GM18870 (cell line): ENCODE data around the gene B3GALT6.

Source experiments
- ATAC-seq: cut with Tn5 transposase; IDR thresholded peaks from one replicate; pipeline ENCODE4 v1.9.1; 2021; ENCODE audit warnings: moderate library complexity; ENCODE audit not compliant: unreplicated experiment

The B3GALT6 gene

DNA sequence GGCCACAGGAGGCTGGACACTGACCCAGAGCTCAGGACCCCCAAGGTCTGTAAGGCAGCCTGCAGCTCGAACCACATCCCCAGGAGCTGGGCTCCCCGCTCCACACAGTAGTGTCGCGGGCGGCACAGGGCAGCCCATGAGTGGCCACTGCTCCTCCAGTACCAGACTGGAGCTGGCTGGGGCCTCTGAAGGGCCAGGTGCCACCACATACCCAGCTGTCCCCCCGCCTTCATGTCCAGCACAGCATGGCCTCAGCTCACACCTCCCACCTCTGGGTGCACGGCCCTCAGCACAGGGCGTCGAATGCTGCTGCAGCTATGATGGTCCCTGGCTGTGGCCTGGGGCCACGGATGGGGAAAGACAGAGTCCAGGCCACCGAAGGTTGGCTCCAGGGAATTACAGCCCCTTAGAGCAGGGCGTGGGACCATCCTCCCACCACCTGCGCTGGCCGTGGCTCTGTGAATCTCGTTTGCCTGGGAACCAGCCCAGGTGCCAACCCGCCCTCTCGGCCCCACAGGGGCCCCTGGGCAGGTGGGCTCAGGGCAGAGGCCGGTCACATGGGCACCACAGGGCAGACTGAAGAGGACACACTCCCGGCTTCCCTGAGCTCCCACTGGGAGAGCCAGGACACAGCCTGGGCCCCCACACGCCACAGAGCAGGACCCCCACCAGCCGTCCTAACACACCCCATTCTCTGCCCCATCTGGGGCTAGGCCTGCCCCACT, 16.0 kb upstream of the B3GALT6 start:
- ATAC-seq, result no peak

DNA sequence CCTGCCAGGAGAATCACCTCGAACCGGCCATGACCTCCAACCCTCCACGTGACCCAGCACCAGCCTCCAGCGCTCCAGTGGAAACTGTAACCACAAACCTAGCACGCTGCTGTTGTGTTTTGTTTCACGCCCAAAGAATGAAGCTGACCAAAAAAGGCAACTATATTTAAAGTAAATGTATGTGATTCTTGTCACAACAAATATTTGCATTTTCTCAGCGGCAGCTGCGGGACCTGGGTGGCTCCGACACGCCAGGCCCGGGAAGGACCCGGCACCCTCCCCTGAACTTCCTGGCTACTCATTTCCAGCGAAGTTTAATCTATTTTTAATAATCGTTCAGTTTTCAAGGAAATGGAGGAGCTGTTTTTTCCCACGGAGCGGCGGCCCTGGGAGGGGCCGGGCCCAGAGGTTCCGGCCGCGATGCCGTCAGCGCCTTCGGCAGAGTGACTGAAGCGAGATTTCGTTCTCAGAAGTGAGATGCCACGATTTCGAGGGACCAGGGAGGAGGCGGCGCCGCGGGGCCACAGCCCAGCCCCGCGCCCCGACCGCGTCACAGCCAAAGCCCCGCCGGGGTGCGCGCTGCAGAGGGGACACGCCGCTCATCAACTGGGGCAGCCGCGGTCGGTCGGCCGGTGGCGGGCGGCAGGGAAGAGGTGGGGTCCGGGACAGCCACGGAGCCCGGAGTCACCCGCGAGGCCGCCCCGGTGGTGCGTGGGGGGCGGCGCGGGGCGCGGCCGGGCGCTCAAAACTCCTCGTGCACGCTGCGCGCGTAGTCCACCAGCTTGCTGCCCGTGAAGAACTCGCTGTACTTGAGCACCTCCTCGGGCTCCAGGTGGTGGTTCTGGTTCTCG, 15.0 kb upstream of the B3GALT6 start:
- no peak for ATAC-seq

DNA sequence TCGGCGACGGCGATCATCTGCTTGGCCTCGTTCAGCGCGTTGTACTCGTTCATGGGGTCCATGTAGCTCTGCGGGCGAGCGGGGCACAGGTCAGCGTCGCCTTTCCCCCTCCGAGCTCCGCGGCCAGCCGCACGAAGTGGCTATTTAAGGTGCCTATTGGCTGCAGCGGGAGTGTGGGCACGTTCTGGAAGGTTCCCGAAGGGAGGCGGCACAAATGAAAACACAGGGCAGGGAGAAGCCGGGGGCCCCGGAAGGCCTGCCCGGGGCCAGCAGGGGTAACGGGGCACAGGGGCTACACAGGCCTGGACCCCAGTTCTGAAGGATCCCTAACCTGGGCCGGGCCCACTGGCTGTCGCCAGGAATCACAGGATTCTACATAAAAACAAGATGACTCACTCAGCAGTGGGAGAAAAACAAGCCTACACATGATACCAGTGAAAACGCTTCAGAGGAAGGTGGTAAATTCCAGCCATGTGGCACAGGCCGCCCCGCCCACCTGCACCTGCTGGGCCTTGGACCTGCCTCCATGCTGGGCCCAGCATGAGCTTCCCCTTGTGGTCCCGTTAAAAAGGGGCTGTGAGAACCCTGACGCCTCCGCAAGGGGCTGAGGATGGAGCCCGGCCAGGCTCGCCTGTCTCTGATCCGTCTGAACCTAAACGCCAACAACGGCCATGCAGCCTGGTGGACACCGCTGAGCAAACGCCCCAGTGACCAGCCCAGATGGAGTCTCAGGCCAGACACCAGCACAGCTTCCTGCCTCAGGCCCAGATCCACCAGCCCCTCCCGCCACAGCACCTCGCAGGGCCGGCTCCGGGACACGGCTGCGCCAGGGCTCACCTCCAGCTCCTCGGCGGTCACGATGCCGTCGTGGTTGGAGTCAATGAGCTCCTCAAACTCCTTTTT, 14.2 kb upstream of the B3GALT6 start:
- no peak for ATAC-seq

DNA sequence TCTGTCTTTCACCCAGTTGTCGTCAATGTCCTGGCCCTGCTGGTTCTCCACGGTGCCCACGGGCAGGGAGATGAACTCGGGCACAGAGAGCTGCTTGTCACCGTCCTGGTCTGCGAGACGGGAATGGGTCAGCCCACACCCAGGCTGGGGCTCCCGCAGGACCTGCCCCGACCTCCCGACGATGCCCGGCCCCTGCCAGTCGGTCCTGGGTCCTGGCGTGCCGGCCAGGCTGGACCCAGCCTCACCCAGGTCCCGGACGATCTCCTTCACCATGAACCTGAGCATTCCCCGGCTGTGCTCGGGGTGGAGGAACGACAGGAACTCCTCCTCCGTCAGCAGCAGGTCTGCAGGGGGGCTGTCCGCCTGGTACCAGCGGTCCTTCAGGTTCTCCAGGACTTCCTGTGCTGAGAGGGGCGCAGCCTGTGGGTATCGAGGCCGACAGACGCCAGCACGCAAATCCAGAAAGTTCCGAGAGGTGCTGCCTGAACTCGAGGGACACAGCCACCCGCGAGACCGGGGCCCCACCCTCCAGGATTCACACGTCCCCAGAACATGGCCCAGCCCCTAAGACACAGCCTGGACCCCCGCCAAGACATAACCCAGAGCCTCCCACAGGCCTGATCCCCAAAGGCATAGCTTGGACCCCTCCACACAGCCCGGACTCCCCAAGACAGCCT, 13.4 kb upstream of the B3GALT6 start:
- ATAC-seq, result no peak

DNA sequence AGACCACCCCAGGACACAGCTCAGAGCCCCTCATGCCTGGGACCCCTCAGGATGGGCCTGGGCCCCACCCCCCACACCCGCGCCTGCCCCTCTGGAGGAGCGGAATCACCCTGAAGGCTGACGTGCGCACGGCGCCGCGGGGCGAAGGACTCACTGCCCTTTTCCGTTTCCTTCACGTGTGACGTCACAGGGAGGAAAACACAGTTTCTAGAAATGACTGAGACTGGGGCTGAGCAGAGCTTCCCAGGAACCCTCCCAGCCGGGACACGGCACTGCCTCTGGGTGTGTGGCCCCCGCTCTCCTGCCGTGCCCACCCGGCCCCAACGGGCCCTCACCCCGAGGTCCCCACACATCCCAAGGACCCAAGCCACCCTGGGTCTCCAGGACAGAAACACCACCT, 12.7 kb upstream of the B3GALT6 start:
- no peak for ATAC-seq

DNA sequence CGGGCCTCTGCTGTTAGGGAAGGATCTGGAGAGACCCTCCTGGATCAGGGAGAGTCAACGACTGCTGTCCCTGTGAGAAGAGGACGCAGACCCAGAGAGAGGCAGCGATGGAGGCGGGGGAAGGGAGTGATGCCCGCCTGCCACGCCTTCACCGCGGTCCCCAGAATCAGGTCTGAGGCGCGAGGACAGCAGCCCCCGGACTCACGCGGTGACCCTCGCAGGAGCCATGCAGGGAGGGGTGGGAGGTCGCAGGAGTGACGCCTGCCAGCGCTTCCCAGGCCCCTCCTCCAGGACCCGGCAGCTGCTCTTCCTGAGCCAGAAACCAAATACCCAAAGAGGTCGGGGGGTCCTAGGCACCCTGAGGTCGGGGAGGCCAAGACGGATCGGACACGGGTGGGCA, 11.8 kb upstream of the B3GALT6 start:
- no peak for ATAC-seq

- no peak for ATAC-seq
These were observed 10.0 kb upstream of the B3GALT6 start for GRCh38 chr1:1221887-1222574.

DNA sequence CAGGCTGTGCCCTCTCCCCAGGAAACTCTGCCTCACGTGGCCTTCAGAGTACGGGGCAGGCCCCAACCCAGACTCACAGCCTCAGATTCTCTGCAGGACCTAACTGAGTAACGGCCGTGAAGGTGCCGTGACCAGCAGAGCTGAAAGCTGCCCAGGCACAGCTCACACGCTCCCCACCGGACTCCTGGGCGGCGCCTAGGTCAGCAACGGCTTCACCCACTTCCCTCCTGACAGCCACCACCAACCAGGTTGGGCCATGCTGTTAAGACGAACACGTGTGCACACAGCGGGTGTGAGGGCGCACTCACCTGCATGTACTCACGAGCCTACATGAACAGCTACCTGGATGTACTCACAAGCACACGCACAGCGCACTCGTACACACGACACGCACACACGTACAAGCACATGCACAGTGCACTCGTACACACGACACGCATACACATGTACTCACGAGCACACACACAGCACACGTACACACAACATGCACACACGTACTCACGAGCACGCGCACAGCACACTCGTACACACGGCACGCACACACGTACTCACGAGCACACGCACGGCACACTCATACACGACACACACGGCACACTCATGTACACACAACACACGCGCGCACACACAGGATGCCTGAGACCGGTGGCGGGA, 9.3 kb upstream of the B3GALT6 start:
- ATAC-seq, result no peak

- no peak for ATAC-seq
These were observed 8.7 kb upstream of the B3GALT6 start for GRCh38 chr1:1223321-1223720.

GRCh38 chr1:1223891-1224290, 8.1 kb upstream of the B3GALT6 start:
- ATAC-seq, result no peak

DNA sequence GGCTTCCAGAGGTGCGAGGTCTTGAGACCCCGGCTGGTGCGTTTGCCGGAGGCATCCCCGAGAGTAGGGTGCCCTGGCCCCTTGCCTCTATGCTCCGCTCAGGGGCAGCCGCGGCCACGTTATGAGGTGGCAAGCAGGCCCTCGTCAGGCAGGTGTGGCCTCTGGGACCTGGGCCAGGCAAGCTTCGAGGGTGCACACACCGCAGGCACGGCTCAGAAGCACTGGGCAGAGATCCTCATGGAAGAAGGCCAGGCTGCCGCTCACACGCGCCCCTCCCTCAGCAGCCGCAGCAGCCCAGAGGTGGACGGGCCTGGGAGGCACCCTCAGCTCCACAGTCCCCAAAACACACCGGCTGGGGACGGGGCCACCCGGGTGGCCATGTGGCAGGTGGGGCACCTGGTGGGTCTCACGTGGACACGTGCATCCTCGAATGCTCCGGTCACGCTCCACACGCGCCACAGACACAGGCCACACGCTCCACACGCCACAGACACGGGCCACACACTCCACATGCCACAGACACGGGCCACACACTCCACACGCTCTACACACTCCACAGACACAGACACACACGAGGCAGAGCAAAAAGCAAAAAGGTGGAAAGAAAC, 6.7 kb upstream of the B3GALT6 start:
- ATAC-seq, result no peak

DNA sequence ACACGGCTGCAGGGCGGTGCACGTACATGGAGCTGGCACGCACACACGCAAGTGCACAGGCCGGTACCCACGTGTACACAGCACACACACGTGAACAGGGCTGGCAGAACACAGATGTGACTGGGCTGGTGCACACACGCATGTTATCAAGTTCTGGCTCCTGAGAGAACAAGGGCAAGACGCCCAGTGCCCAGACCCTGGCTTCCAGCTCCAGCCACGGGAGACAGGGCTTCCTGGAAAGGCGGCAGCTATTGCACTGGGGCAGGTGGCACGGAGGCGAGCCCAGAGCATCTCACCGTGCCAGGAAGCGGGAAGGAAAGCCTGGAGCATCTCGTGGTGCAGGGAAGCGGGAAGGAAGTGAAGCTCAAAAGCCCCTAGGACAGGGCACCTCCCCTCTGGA, 6.1 kb upstream of the B3GALT6 start:
- ATAC-seq, result no peak

DNA sequence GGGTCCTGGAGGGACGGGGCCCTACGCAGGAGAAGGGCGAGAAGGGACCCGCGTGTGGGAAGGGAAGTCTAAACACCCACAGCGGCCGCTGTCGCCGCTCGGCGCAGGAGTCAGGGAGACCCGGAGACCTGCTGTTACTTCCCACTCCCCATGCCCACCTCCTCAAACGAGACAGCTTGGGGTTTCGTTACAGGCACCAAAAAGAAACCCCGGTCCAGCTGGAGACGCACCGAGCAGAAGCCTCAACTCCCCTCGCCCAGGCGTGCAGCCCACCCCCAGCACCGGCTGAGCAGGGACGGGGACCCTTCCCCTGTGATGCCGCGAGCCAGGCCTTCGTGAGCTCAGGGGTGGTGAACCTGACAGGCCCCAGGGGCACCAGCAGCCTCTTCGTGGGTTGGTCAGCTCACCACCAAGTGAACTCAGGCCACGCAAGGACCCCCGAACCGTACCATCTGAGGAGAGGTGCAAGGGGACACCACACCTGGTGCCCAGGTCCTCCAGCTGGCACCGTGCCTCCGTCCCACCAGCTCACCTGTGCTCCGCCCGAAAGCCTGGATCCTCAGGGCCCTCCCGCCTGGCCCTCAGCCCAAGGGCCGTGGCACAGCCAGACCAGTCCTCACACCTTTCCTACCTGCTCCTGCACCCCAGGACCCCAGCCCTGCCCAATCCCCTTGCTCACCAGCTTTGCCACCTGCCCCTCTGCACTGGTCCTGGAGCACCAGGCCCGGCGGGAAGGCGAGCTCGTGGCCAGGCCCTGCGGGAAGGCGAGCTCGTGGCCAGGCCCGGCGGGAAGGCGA, 5.3 kb upstream of the B3GALT6 start:
- ATAC-seq, result no peak

- no peak for ATAC-seq
These were observed 4.7 kb upstream of the B3GALT6 start for GRCh38 chr1:1227386-1227785.

DNA sequence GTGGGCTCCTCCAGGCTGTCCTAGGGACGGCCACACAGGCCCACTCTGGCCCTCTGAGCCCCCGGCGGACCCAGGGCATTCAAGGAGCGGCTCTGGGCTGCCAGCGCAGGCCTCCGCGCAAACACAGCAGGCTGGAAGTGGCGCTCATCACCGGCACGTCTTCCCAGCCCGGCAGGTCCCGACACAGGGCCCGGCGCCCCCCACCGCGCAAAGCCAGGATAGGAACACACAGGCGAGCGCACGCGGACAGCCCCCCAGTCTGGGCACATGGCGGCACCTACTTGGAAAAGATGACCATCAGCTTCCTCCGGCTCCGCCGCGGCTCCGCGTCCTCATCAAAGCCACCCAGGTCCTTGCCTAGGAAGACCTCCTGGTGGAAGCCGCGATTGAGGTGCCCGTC, 3.9 kb upstream of the B3GALT6 start:
- no peak for ATAC-seq

DNA sequence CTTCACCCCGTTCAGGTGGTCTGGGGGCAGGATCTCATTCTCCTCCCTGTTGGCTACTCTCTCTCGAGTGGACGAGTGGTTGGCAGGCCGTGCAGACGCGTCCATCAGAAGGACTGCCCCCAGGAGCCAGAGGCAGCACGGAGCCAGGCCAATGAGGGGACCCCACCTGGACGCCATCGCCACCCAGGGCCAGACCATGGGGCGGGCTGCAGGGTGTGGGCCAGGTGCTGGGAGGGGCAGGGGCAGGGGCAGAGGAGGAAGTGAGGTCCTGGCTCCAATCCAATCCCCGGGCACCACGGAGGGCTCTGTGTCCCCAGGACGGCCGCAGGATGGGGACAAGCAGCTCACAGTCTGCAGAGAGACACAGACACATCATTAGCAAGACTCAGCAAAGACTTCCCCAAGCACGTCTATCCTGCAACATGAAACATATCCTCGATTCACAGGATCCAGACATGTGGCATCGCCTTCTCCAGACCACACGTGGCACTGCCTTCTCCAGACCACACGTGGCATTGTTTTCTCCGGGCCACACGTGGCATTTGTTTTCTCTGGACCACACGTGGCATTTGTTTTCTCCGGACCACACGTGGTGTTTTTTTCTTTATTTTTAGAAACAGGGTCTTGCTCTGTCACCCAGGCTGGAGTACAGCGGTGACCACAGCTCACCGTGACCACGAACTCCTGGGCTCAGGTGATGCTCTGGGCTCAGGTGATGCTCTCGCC, 3.3 kb upstream of the B3GALT6 start:
- no peak for ATAC-seq

GRCh38 chr1:1229770-1230169, 2.3 kb upstream of the B3GALT6 start:
- ATAC-seq, result no peak
